ENCODE results near the gene ARSD.
"Not testable (repeated sequence)": the region's sequence is repeated elsewhere in the genome, so short reads cannot be mapped to it uniquely, and the experiment has no call there.

ARSD gene, protein sequence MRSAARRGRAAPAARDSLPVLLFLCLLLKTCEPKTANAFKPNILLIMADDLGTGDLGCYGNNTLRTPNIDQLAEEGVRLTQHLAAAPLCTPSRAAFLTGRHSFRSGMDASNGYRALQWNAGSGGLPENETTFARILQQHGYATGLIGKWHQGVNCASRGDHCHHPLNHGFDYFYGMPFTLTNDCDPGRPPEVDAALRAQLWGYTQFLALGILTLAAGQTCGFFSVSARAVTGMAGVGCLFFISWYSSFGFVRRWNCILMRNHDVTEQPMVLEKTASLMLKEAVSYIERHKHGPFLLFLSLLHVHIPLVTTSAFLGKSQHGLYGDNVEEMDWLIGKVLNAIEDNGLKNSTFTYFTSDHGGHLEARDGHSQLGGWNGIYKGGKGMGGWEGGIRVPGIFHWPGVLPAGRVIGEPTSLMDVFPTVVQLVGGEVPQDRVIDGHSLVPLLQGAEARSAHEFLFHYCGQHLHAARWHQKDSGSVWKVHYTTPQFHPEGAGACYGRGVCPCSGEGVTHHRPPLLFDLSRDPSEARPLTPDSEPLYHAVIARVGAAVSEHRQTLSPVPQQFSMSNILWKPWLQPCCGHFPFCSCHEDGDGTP

DNA sequence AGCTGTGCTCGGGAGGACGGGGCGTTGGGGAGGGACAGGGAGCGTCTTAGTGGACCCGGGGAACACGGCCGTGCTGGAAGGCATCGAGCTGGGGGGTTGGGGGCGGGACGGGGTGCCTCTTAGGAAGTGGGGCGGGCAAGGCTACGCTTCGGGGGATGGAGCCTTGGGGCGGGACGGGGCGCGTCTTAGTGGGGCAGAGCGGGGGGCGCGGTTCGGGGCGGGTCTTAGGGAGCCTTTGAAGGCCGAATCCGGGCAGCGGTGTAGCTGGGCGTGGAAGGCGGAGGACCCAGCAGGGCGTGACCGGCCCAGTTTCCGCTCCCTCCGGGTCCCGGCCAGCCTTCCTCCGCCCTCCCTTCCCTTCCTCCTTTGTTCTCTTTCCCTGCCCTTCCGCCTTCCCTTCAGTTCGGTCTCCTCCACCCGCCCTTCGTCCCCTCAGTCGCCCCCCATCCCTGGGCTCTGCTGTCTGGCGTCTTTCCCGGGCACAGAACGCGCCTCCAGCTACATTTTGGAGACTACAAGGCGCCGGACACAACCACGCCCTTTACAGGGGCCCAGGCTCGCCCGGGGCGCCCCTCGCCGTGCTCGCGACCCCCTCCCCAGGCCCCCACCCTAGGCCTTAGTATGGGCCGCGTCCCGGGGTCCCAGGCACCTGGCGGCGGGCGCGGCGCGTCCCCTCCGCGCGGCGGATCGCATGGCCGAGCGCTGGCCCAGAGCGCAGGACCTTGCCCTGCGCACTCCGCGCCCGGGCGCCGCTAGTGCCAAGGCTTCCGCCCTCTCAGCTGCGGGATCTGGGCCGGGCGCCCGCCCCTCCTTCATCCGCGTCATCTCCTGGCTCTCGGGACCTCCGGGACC, at the start of gene ARSD:
TSS of gene ARSD (minus strand) at position 757 of the 852 bp plus-strand sequence. CDS start at position 693, 64 bp downstream.
- ATAC-seq: peak; percentile 96
- TF ChIP-seq SNAI2 (CRISPR knock-in tag; IDR thresholded peaks at IDR 0.05) (no peak), BACH2 (CRISPR knock-in tag; IDR thresholded peaks at IDR 0.05; ENCODE audit: borderline replicate concordance) (no peak), ESRRG (CRISPR knock-in tag; IDR thresholded peaks at IDR 0.05) (no peak), CSDC2 (CRISPR knock-in tag; IDR thresholded peaks at IDR 0.05) (no peak), ZNF8 (CRISPR knock-in tag; IDR thresholded peaks at IDR 0.05) (no peak), TCF4 (CRISPR knock-in tag; IDR thresholded peaks at IDR 0.05; ENCODE audit: borderline replicate concordance) (no peak), ARNTL (CRISPR knock-in tag; IDR thresholded peaks at IDR 0.05; ENCODE audit: borderline replicate concordance, low read depth) (no peak), OSR1 (CRISPR knock-in tag; IDR thresholded peaks at IDR 0.05) (no peak), ZFP3 (CRISPR knock-in tag; IDR thresholded peaks at IDR 0.05) (no peak), ZC3H10 (CRISPR knock-in tag; IDR thresholded peaks at IDR 0.05) (no peak), TOX (CRISPR knock-in tag; IDR thresholded peaks at IDR 0.05; ENCODE audit: borderline replicate concordance) (no peak), ZFP30 (CRISPR knock-in tag; IDR thresholded peaks at IDR 0.05) (no peak), ZNF70 (CRISPR knock-in tag; IDR thresholded peaks at IDR 0.05) (no peak), ISL1 (CRISPR knock-in tag; IDR thresholded peaks at IDR 0.05) (no peak), ZNF565 (CRISPR knock-in tag; conservative IDR thresholded peaks at IDR 0.05; ENCODE audit: low read depth) (no peak), GLIS3 (CRISPR knock-in tag; IDR thresholded peaks at IDR 0.05) (no peak), RARB (CRISPR knock-in tag; IDR thresholded peaks at IDR 0.05) (no peak)
- TF ChIP-seq, protein P1, sequence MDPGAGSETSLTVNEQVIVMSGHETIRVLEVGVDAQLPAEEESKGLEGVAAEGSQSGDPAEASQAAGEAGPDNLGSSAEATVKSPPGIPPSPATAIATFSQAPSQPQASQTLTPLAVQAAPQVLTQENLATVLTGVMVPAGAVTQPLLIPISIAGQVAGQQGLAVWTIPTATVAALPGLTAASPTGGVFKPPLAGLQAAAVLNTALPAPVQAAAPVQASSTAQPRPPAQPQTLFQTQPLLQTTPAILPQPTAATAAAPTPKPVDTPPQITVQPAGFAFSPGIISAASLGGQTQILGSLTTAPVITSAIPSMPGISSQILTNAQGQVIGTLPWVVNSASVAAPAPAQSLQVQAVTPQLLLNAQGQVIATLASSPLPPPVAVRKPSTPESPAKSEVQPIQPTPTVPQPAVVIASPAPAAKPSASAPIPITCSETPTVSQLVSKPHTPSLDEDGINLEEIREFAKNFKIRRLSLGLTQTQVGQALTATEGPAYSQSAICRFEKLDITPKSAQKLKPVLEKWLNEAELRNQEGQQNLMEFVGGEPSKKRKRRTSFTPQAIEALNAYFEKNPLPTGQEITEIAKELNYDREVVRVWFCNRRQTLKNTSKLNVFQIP (CRISPR knock-in tag; IDR thresholded peaks at IDR 0.05; ENCODE audit: borderline replicate concordance, low read depth): no peak
- TF ChIP-seq, protein P2, sequence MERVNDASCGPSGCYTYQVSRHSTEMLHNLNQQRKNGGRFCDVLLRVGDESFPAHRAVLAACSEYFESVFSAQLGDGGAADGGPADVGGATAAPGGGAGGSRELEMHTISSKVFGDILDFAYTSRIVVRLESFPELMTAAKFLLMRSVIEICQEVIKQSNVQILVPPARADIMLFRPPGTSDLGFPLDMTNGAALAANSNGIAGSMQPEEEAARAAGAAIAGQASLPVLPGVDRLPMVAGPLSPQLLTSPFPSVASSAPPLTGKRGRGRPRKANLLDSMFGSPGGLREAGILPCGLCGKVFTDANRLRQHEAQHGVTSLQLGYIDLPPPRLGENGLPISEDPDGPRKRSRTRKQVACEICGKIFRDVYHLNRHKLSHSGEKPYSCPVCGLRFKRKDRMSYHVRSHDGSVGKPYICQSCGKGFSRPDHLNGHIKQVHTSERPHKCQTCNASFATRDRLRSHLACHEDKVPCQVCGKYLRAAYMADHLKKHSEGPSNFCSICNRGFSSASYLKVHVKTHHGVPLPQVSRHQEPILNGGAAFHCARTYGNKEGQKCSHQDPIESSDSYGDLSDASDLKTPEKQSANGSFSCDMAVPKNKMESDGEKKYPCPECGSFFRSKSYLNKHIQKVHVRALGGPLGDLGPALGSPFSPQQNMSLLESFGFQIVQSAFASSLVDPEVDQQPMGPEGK (CRISPR knock-in tag; IDR thresholded peaks at IDR 0.05; ENCODE audit: borderline replicate concordance): no peak
- TF ChIP-seq, protein P3, sequence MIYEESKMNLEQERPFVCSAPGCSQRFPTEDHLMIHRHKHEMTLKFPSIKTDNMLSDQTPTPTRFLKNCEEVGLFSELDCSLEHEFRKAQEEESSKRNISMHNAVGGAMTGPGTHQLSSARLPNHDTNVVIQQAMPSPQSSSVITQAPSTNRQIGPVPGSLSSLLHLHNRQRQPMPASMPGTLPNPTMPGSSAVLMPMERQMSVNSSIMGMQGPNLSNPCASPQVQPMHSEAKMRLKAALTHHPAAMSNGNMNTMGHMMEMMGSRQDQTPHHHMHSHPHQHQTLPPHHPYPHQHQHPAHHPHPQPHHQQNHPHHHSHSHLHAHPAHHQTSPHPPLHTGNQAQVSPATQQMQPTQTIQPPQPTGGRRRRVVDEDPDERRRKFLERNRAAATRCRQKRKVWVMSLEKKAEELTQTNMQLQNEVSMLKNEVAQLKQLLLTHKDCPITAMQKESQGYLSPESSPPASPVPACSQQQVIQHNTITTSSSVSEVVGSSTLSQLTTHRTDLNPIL (CRISPR knock-in tag; IDR thresholded peaks at IDR 0.05; ENCODE audit: low read depth): no peak

DNA sequence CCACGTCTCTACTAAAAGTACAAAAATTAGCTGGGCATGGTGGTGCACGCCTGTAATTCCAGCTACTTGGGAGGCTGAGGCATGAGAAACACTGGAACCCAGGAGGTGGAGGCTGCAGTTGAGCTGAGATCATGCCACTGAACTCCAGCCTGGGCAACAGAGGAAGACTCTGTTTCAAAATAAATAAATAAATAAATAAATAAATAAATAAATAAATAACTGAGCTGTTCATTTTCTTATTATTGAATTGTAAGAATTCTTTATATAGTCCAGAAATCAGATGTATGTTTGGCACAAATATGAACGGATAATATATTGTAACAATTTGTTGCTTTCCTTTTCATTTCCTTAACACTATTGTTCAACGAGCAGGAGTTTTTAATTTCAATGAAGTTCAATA, 49.5 kb upstream of the ARSD start:
- not testable (repeated sequence) for ATAC-seq

DNA sequence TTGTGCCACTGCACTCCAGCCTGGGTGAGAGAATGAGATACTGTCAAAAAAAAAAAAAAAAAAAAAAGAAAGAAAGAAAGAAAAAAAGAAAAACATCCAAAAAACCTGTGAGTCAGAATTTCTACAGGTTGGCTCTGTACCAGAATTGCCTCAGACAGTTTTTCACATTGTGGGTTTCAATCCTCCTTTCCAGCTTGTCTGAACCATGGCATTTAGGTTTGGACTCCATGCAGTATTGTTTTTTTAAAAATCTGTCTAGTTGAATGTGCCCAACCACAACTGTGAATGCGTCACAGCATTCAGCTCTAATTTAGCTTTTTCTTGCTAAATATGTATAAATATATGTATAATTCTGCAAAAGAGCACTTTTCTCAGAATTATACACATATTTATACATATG, 45.8 kb upstream of the ARSD start:
- no peak for ATAC-seq
- TF ChIP-seq ZNF8 (CRISPR knock-in tag; IDR thresholded peaks at IDR 0.05) (no peak), ZNF70 (CRISPR knock-in tag; IDR thresholded peaks at IDR 0.05) (no peak), OSR1 (CRISPR knock-in tag; IDR thresholded peaks at IDR 0.05) (no peak), TCF4 (CRISPR knock-in tag; IDR thresholded peaks at IDR 0.05; ENCODE audit: borderline replicate concordance) (no peak), PPARA (CRISPR knock-in tag; IDR thresholded peaks at IDR 0.05; ENCODE audit: borderline replicate concordance) (no peak), CSDC2 (CRISPR knock-in tag; IDR thresholded peaks at IDR 0.05) (no peak), ISL1 (CRISPR knock-in tag; IDR thresholded peaks at IDR 0.05) (no peak), SNAI2 (CRISPR knock-in tag; IDR thresholded peaks at IDR 0.05) (no peak), TOX (CRISPR knock-in tag; IDR thresholded peaks at IDR 0.05; ENCODE audit: borderline replicate concordance) (no peak)
- TF ChIP-seq, protein P2 (CRISPR knock-in tag; IDR thresholded peaks at IDR 0.05; ENCODE audit: borderline replicate concordance): no peak
- TF ChIP-seq, protein P3 (CRISPR knock-in tag; IDR thresholded peaks at IDR 0.05; ENCODE audit: low read depth): no peak
- TF ChIP-seq, protein P1 (CRISPR knock-in tag; IDR thresholded peaks at IDR 0.05; ENCODE audit: borderline replicate concordance, low read depth): no peak
- TF ChIP-seq, protein P4, sequence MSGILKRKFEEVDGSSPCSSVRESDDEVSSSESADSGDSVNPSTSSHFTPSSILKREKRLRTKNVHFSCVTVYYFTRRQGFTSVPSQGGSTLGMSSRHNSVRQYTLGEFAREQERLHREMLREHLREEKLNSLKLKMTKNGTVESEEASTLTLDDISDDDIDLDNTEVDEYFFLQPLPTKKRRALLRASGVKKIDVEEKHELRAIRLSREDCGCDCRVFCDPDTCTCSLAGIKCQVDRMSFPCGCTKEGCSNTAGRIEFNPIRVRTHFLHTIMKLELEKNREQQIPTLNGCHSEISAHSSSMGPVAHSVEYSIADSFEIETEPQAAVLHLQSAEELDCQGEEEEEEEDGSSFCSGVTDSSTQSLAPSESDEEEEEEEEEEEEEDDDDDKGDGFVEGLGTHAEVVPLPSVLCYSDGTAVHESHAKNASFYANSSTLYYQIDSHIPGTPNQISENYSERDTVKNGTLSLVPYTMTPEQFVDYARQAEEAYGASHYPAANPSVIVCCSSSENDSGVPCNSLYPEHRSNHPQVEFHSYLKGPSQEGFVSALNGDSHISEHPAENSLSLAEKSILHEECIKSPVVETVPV (CRISPR knock-in tag; IDR thresholded peaks at IDR 0.05): no peak
